Epidermal melanocyte (primary cell): ENCODE measurements around the gene LIN37.
"Not testable (repeated sequence)": the region's sequence is repeated elsewhere in the genome, so short reads cannot be mapped to it uniquely, and the experiment has no call there.

Experiments
- DNase-seq: peaks from one replicate; pipeline ENCODE4 v3.0.0; 2011; ENCODE audit warnings: low spot score; ENCODE audit not compliant: insufficient read length

The LIN37 gene

DNA sequence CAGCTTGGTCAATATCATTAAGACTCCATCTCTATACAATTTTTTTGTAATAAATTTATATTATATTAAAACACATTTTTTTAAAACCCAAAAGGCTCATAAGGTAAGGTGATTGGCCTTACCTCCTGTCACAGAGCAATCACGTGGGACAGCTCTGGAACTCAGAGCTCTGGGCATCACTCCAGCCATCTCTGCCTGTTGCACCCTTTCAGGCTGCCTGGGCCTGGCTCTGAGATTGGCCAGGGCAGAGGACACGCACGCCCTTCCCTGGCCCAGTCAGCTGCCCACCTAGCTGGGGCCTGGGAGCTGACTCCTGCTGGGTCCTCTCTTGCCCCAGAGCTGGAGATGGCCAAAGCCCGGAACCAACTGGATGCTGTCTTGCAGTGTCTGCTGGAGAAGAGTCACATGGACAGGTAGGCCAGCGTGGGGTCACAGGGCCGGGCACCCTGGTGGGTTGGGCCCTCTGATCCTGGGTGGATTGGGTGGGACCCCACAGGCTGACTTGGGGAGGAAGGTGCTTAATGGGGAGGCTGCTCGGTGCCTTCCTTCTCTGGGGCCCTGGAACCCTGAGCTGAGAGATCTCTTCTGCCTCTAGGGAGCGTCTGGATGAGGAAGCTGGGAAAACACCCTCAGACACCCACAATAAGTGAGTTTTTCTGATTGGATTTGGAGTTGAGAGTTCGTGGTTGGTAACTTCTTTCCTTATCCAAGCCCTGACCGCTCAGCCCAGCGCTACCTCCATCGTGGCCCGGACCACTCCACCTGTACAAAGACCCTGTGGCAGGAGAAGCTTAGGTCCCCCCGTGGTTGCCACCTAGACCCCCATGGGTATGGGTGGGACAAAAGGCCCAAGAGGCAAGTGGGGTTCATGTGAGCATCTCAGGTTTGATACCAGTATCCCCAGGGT, 3.7 kb downstream of the LIN37 start:
- no peak for DNase-seq

DNA sequence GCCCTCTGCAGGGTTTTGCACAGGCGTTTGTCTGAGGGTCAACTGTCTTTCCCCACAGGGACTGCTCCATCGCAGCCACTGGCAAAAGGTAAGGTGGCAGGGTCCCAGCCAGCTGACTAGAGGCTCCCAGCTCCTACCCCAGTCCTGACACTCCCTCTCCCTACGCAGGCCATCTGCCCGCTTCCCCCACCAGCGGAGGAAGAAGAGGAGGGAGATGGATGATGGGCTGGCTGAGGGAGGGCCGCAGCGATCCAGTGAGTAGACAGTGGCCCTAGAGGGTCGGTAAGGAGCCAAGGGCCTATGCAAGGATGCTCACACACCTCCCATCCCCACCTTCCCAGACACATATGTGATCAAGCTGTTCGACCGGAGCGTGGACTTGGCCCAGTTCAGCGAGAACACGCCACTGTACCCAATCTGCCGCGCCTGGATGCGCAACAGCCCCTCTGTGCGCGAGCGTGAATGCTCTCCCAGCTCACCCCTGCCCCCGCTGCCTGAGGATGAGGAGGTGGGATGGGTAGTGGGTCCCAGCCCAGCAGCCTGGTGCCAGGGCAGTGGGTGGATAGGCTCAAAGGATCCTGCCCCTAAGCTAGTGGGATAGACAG, 4.5 kb downstream of the LIN37 start:
- DNase-seq, result no peak

DNA sequence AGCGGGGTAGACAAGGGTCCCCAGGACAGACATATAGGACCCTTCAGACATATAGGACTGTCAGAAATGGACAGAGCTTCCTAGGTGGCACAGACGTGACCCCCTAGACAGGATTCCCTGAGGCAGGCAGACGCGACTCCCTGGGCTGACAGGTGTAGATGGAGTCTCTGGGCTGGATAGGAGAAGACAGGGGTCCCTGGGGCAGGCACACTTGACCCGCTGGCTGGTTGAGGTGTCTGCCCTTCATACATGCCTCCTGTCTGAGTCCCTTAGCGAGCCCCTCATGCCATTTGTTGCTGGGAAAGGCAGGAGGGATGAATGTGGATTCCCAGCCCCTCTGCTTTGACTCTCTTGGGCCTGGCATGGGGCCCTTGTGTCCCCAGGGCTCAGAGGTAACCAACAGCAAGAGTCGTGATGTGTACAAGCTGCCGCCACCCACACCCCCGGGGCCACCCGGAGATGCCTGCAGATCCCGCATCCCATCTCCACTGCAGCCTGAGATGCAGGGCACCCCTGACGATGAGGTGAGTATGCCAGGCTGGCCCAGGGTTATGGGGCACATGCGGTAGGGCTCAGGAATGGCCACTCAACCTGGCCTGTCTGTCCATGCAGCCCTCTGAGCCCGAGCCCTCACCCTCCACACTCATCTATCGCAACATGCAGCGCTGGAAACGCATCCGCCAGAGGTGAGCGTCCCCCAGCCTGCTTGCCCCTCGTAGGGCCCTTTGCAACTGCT, 5.4 kb downstream of the LIN37 start:
- no peak for DNase-seq

DNA sequence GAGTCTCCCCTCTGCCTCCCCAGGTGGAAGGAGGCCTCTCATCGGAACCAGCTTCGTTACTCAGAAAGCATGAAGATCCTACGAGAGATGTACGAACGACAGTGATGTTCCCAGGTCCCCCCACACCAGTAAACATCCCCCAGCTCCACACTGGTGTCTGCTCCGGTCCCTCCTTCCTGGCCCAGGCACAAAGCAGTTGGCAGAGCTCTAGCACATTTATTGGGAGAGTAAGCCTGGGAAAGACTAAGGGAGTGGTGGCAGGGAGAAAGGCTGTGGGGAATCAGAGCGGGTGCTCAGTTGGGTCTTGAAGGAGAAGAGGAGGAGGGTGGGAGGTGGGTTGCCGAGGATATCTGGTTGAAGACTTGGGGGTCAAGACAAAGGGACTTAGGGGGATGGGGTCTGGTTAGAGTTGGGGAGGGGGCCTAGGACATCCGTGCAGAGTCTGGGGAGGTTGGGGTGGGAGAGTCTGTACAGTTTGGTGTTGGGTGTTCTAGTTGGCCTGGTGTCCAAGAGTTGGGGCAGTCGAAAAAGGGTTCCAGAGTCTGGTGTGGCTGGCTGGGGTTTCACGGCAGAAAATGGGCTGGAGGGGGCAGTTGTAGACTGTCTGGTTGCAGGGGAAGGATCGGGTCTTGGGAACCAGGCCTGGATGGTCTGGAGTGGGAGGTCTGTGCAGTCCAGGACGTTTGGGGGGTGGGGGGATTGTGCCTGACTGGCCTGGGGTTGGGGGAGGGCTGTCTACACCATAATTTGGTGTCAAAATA, 6.2 kb downstream of the LIN37 start:
- no peak for DNase-seq

DNA sequence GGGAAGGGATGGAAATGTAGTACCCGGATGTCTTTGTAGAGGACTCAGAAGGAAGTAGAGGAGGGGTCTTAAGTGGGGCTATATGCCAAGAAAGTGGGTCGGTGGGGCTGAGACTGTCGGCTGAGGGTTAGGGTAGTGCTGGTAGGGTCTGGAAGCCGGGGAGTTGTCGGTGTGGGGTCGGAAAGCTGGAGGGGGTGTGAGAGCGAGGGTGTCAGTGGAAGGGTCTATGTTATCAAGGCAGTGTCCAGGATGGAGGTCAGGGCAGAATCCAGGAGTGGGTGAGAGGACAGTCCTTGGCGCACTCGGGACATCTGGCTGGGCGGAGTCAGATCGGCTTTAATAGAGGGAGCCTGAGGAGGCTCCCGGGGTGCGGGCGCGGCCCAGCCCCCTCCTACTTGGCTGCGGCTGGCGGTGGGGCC, 6.8 kb downstream of the LIN37 start:
- no peak for DNase-seq

DNA sequence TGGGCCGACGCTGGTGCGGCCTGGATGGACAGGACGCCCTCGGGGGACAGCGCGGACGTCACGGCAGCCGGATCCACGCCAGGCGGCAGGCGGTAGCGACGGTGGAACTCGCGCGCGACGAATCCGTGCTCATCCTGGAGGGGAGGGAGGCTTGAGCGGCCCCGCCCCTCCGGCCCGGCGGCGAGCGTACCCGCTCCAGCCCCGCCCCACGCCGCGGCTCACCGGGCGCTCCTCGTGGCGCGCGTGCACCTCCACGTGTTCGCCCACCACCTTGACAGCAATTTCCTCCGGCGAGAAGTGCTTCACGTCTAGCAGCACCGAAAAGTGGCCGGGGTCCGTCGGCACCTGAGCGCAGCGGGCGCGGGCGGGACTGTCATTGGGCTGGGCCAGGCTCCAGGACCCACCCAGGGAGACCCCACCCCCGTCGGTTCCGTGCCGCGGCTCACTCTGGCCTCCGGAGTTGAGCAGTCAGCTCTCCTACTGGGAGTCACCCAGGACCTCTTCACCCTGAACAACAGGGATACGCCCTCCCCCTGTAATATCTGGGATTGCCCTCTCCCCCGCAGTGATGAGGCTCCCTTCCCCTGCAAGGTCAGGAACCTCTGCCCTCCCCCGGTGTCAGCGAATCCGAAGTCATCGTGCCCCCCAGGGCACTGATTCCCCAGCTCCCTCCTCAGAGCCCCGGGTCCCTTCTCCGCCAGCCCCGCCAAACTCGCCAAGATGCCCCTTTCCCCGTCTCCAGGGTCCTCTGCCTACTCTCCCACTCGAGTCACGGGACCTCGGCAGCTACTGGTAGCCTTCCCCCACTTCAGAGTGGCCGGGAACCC, 7.4 kb downstream of the LIN37 start:
- no peak for DNase-seq

DNA sequence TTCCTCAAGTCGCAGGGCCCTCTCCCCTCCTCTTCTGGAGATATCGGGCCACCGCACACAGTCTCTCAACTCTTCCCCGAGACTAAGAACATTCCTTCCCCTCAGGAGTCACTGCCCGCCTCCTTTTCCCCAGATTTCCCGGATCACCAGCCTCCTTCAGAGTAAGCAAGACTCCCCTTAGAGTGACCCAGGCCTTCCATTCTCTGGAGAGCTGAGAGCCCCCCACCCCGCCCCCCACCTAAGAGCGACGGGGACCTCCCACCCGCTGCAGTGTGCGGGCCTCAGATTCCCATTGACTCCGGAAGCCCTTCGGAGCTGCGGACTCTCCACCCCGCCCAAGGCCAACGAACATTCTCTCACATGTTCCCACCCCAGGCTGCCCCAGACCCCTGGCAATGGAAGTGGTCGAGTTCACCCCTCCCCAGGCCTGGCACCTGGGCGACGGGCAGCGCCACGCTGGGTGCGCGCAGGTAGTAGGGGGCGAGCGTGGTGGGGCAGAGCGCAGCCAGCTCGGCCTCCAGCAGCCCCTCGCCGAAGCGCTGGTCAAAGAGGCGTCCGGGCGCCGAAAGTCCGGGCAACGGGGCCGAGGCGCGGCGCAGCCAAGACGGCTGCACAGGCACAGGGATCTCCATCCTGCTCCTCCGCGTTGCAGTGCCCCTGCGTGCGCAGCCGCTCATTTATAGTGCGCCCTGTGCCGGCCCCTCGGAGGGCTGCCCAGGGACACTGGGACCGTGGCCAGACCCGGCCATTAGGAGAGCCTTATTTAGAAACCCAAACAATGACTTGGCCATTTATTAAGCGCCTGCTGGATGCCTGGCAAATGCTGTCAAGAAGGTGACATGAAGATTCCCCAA, 8.2 kb downstream of the LIN37 start, which contains the start of gene HSPB6:
Gene HSPB6 (minus strand): TSS at position 653 of the 854 bp plus-strand sequence. CDS start 21 bp downstream, at position 632.
- DNase-seq, result no peak

DNA sequence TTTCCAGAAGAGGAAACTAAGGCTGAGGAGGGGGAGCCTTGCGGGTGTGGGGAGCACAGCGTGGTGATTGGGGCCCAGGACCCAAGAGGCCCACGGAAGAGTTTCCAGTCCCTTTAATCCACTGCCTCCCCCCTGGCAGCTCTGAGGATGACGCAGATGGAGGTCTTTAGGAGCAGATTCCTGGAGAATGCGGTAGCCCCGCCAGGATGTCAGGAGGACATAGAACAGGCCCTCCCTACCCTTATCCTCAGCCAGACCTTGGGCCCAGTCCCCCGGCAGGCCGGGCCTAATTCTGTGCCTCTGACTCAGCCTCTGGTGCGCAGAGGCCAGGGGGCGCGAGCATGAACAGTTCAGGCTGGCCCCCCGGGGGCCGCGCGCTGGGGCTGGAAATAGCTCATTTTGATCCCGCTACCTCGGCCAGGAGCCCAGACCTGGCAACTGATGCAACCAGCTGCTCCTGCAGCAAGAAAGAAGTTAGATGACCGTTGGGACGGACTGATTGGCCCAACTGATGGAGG, 8.9 kb downstream of the LIN37 start:
- no peak for DNase-seq

DNA sequence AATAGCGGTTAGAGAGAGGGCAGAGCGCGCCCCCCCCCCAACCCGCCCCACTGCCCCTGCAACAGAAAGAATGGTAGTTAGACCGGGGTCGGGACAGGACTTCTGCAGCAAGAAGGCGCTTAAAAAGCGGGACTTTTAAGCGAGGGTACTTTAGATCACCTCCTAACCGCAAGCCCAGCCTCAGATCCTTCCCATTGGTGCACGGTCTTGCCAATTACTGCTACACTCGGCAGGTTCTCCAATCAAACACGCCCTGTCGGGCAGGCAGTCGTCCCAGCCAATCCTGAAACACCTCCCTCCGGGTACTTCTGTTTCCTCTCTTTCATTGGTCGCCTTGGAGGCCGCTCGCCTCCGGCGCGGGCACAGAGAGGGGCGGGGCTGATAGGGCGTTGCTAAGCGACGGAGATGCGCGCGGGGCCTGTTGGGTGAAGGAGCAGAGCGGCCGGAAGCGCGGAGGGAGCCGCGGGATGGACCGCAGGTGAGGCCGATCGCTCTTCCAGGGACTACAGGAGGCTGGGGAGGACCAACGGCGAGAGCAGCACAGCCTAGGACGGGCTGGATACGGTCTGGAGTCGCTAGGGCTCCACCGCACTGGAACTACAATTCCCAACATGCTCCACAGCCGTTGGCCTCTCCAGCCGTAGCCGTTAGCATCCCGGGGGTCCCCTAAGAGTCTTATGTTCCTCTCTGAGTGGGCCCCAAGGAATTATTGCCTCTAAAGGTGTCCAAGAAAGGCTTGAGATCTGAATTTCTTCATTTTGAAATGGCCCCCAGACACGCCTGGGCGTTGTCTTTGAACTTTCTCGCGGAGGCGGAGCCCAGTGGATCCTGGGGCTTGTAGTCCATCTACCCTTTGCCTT, 9.6 kb downstream of the LIN37 start, which contains the start of gene PROSER3:
Gene PROSER3 (plus strand): TSS at position 428 of the 860 bp plus-strand sequence. CDS start 40 bp downstream, at position 468.
- peak; percentile 96 for DNase-seq

DNA sequence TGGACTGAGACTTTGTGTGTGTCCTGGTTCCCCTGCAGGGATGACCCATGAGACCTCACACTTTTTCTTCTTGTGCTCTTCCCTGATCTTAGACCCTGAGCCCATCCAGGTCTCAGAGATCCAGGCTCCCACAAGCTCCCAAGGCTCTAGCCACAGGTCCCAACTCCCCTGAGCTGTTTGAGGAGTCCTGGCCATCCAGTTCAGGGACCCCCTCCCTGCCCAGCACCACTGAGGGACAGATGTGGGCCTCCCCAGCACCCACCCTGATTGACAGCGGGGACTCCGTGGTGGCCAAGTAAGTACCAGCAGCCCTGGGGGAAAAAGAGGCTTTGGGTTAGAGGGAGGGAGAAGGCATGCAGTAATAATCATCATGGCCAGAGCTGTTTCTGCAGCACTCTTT, 11.3 kb downstream of the LIN37 start:
- no peak for DNase-seq

DNA sequence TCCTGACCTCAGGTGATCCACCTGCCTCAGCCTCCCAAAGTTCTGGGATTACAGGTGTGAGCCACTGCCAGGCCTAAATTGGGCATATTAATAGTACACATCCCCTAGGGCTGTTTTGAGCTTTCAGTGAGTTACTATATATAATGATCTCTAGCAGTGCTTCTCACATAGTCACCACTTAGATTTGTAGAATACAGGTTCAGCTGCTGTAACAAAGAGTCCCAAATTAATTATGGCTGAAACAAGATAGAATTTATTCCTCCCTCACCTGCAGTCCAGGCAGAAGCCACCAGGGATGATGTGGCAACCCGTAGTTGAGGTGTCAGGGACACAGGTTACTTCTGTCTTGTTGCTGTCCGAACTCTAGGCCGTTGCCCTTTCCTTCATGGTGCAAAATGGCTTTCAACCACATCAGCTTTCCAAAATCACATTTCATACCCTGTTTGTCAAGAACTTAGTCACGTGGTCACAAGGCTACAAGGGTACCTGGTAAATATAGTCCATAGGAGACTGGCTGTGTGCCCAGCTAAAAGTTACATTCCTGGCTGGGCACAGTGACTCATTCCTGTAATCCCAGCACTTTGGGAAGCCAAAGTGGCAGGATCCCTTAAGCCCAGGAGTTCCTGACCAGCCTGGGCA, 12.5 kb downstream of the LIN37 start:
- no peak for DNase-seq

DNA sequence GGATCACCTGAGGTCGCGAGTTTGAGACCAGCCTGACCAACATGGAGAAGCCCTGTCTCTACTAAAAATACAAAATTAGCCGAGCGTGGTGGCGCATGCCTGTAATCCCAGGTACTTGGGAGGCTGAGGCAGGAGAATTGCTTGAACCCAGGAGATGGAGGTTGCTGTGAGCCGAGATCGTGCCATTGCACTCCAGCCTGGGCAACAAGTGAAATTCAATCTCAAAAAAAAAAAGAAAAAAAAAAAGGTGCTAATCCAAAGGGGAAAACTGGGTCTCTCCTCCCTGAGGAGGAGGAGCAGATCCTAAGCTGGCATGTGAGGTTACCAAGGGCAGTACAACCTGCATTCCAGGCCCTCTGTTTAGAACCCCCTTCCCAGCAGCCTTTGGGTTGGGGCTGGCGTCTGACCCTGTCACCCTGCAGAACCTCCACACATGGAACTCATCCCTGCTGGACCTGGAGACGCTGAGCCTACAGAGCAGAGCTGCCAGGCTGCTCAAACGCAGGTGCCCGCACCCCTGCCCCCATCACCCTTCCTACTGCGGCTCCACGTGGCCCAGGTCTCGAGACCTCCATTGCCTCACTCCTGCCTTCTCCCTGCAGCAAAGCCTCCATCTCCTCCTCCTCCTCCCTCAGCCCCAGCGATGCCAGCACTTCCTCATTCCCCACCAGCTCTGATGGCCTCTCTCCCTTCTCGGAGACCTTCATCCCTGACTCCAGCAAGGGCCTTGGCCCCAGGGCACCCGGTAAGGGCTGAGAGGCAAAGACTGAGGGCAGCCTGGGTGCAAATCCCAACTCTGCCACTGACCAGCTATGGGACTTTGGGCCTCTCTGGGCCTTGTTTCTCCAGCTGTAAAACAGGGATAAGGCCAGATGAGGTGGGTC, 16.3 kb downstream of the LIN37 start:
- DNase-seq, result no peak

DNA sequence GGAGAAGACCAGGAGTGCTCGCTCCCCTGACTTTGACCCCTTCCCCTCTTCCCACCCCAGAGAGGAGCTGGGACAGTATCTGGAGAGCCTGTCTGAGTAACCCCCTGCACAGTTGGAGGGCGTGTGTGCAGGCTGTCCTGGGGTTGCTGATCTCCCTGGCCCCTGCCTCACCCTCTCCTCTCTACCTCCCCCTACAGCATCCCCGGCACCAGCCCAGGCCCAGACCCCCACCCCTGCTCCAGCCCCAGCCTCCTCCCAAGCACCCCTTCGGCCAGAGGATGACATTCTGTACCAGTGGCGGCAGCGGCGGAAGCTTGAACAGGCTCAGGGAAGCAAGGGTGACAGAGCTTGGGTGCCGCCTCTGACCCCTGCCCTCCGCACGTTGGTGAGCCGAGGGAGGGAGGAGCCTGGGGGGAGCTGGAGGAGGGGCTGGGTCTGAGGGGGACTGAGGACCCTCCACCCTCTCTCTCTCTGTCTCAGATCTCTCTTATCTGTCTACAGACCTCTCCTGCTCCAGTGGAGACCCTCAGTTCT, 18.3 kb downstream of the LIN37 start:
- no peak for DNase-seq

DNA sequence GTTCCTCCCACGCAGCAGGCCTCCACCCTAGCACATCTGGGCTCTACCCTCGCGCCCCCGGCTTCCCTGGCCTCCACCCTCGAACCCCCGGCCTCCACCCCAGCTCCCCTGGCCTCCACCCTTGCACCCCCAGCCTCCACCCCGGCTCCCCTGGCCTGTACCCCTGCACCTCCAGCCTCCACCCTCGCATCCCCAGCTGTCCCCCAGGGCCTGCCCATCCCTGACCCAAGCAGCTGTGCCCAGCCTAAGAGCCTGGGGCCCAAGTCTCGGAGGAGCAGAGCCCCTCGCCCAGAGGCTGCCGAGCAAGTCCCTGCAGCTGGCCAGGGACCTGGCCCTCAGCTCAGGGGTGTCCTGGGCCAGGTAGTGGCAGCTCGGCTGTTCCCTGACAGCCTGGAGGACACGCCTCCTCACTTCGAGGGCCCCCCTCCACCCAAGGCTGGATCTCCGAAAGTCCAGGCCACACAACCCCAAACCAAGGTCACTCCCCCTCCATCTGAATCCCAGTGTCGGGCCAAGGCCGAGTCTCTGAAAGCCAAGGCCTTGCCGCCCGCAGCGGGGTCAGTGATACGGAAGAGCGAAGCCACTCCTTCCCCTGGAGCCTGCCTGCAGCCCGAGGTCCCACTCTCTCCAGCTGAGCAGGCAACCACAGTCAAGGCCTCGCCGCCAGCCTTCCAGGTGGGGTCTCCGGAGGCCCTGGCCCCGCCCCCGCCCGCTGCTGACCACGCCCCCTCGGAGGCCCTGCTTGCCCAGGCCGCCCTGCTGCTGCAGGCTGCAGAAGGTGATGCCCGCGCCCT, 19.1 kb downstream of the LIN37 start:
- DNase-seq, result no peak

DNA sequence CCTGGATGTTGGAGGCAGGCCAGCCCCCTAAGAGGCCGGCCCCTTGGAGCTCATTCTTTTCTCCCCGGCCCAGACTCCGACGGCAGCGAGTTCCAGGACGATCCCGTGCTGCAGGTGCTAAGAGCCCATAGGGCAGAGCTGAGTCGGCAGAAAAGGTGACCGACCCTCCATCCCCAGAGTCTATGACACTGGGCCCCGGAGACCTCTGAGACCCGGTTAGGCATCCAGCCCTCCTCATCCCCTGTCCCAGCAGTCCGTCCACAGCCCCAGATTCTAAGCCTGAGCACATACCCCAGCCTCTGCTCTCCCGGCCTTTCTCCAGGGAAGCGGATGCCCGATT, 19.7 kb downstream of the LIN37 start:
- no peak for DNase-seq

DNA sequence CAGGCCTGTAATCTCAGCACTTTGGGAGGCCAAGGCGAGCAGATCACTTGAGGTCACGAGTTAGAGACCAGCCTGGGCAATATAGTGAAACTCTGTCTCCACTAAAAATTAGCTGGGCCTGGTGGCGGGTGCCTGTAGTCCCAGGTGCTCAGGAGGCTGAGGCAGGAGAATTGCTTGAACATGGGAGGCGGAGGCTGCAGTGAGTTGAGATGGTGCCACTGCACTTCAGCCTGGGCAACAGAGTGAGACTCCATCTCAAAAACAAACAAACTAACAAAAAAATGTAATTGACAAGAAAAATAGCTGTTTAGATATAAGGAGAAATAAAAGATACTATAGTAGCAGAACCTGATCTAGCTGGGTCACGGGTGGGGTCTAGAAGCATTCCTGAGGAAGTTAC, 24.0 kb downstream of the LIN37 start:
- not testable (repeated sequence) for DNase-seq
